ENCODE data around the gene RIMBP3C.

DNA sequence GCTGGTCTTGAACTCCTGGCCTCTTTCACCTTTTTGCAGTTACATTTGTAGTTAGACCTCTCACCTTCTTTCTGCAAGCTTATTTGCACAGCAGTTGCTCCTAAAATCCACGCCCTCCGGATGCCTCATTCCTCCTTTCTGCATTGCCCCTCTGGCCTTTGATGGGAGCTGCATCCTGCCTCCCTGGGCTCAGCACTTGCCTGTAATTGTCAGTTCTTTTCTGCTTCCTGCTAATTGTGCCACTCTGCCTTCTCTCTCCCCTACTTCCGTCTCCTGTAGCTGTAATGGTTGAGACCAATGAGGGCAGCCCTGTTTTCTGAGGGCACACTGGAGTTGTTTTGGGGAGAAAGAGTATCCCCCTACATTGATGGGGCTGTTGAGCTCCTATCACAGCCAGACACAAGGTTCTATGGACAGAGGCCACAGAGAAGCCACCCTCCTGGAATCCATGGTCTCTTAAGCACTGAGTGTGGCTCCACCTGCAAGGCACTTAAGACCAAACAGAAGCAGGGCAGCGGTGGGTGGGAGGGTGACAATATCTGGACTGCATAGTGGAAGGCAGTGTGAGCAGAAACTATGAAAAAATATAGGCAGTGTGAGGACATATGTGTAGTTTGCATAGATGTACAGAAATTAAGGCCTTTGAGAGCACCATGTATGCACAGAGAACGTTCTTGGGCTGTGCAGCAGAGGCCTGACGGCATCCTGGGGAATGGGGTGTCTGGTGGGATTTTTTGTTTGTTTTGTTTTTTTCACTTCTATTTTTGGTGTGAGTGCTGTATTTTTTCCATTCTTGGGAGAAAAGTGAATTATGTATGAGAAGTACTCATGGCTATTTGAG, 48.0 kb upstream of the RIMBP3C start:
- TF ChIP-seq, protein P1, sequence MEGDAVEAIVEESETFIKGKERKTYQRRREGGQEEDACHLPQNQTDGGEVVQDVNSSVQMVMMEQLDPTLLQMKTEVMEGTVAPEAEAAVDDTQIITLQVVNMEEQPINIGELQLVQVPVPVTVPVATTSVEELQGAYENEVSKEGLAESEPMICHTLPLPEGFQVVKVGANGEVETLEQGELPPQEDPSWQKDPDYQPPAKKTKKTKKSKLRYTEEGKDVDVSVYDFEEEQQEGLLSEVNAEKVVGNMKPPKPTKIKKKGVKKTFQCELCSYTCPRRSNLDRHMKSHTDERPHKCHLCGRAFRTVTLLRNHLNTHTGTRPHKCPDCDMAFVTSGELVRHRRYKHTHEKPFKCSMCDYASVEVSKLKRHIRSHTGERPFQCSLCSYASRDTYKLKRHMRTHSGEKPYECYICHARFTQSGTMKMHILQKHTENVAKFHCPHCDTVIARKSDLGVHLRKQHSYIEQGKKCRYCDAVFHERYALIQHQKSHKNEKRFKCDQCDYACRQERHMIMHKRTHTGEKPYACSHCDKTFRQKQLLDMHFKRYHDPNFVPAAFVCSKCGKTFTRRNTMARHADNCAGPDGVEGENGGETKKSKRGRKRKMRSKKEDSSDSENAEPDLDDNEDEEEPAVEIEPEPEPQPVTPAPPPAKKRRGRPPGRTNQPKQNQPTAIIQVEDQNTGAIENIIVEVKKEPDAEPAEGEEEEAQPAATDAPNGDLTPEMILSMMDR (conservative IDR thresholded peaks at IDR 0.05; ENCODE audit: low read depth, low read length) = no peak
- no peak for TF ChIP-seq EZH2 (IDR thresholded peaks at IDR 0.05; ENCODE audit: borderline replicate concordance, low read depth, low read length, poor library complexity, severe bottlenecking)
